T-helper 1 cell (primary cell): ENCODE data around the gene SRGAP1.
"Not testable (repeated sequence)": the region's sequence is repeated elsewhere in the genome, so short reads cannot be mapped to it uniquely, and the experiment has no call there.

ENCODE experiments used
- DNase-seq, 5 donors: peaks; one replicate each; pipeline ENCODE4 v3.0.0-alpha.2; 2012 to 2020

SRGAP1 gene

GRCh38 chr12:64059685-64060084 is 215.2 kb downstream of the SRGAP1 start:
- no peak for DNase-seq

DNA sequence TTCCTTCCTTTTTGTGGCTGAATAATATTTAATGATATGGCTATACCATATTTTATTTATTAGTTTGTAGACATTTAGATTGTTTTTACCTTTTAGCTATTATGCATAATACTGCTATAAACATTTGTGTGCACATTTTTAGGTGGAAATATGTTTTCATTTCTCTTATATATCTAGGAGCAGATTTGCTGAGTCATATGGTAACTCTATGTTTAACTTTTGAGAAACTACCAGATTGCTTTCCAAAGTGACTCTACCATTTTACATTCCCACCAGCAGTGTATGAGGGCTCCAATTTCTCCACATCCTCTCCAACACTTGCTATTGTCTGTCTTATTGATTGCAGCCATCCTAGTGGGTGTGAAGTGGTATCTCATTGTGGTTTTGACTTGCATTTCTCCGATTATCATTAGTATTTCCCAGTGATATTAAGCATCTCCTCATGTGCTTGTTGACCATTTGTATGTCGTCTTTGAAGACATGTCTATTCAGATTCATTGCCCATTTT is 217.4 kb downstream of the SRGAP1 start:
- DNase-seq, result no peak

GRCh38 chr12:64063121-64063520 is 218.6 kb downstream of the SRGAP1 start:
- no peak for DNase-seq

DNA sequence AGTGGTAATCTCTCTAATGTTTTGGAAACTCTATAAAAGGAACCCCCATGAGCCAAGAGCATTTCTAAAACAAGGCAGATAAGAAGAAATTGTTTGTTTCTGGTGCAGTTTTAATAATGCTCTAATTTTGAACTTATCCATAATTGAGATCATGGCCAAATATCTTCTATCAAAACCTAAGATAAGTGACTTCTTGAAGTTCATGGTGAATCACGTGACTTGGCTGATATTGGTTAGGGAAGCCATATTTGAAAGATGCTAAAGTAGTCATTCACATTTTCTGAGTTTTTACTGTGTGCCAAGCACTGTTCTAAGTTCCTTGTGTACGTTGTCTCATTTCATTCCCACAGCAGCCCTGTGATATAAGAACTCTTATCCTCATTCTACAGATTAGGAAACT is 219.7 kb downstream of the SRGAP1 start:
- no peak for DNase-seq

DNA sequence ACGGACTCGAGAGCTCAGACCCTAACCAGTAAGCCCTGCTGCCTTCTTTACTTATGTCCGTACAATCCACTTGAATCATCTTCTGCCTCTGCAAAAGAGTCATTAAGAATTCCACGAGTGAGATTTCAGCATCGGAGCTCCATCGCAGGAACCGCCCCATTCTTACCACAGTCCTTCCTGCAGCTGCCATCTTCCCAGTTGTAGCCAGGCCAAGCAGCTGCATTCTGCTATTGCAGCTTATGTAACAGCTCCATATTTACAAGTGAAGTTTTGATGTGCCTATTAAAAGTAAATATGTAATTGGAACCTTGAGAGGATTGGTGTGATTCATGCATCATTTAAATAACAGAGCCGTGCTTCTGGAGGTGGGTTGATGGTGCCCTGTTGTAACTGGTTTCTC is 220.2 kb downstream of the SRGAP1 start:
- no peak for DNase-seq

GRCh38 chr12:64065881-64066451 is 221.5 kb downstream of the SRGAP1 start:
- DNase-seq, result no peak

- no peak for DNase-seq
Measured at GRCh38 chr12:64066776-64067175, 222.3 kb downstream of the SRGAP1 start.

GRCh38 chr12:64070454-64070853 is 226.0 kb downstream of the SRGAP1 start:
- DNase-seq, result no peak

DNA sequence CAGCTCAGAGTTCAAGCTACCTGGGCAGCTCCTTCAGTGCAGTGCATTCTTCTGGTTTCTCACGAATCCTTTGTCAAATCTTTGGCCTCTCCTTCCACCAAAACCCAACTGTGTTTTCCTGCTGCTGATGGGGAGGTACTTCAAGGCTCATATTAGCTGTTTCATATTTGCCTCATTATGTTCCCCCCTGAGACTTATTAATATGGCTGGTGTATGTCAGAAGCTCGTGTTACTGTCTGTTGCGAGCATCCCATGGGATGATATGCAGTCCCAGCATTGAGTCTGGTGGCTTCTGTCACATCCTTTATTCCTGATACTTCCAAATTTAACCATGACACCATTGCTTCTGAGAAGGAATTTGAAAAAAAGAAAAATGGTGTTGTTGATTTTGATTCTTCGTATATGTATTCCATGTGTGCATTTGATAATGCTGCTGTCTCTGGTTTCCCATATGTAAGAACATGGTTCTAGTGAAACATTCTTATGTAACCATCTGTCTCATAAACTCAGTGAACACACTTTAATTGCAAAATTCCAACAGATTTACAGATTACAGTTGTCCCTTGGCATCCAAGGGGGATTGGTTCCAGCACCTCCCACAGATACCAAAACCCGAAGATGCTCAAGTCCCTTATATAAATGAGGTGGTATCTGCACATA is 228.5 kb downstream of the SRGAP1 start:
- DNase-seq, result no peak

GRCh38 chr12:64076565-64076964 is 232.1 kb downstream of the SRGAP1 start:
- not testable (repeated sequence) for DNase-seq

GRCh38 chr12:64077922-64078321 is 233.4 kb downstream of the SRGAP1 start:
- DNase-seq, result no peak

GRCh38 chr12:64080319-64081007 is 236.0 kb downstream of the SRGAP1 start:
- DNase-seq, result no peak

- no peak for DNase-seq
Measured at GRCh38 chr12:64081008-64081404, 236.5 kb downstream of the SRGAP1 start.

- DNase-seq, result no peak
Measured at GRCh38 chr12:64082116-64082515, 237.6 kb downstream of the SRGAP1 start.

GRCh38 chr12:64082866-64083268 is 238.4 kb downstream of the SRGAP1 start:
- DNase-seq, result no peak

GRCh38 chr12:64083285-64084210 is 239.0 kb downstream of the SRGAP1 start:
- no peak for DNase-seq

DNA sequence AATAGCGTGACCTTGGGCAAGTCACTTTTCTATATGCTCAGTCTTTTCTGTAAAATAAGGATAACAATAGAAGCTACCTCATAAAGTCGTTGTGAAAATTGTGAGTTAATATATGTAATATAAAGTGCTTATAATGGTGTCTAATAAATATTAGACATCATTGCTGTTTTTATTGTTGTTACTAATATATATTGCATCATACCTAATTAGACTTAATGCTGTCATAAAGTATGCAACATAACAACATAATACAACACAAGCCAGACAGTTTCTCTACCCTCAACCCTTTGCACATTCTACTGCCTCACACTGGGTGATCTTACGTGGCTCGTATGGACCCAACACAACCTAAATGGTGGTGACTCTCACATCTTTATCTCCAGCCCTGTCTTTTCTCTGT is 240.7 kb downstream of the SRGAP1 start:
- DNase-seq, result no peak

- no peak for DNase-seq
Measured at GRCh38 chr12:64085996-64086395, 241.5 kb downstream of the SRGAP1 start.

GRCh38 chr12:64086946-64087345 is 242.4 kb downstream of the SRGAP1 start:
- DNase-seq, result no peak

DNA sequence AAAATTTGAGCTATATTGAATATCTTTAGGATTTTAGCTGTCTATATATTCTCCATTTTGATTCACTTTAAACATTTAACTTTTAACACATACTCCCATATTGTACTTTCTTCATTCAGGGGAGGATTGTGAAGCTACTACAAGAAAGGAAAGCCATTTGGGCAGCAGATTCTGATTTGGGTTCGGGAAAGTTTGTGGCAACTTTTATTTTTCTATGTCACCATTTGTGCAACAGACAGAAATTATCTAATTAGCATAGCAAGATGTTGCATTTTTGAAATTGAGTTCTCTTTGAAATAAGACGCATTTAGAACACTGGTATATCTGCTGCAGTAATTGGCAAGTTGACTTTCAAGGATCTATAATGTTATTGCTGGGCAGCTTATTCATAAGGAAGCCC is 243.3 kb downstream of the SRGAP1 start:
- no peak for DNase-seq

DNA sequence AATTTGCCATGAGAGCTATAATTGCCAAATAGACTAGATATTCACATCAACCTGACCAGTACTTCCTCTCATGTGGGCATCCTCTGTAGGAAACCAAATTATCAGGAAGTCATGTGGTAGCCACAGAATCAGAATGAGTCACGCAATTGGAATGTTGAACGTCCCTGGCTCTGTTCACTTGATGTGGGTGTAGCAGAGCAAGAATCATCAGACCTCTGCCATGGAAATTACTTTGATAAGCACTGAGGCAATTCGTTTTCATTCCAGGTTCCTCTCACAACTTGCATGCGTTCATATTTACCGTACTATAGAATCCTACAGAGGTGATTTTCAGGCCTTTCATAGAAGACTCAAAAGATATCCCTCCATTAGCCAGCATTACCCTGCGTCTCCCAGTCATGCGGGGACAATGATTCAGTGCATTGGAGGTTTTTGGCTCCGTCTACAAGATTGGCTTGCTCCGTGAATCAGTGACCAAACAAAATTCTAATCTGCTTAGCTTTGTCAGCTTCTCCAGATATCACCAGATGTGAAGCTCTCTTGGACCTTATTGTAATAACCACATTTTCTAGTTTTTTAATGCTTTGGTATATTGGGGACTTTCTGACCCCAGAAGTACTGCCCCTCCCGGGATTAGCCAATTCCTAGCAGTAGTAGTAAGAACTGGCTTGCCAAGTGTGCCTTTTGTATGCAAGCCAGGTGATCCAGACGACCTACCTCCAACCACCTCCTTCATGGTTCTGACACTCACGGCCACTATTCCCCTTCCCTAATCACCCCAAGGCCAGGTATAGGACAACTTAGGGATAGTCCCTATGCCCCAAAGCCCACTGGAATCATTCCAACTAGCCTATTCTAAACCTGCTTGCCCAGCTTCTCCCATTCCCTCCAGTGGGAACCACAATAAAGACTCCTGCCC is 244.2 kb downstream of the SRGAP1 start:
- DNase-seq, result no peak

DNA sequence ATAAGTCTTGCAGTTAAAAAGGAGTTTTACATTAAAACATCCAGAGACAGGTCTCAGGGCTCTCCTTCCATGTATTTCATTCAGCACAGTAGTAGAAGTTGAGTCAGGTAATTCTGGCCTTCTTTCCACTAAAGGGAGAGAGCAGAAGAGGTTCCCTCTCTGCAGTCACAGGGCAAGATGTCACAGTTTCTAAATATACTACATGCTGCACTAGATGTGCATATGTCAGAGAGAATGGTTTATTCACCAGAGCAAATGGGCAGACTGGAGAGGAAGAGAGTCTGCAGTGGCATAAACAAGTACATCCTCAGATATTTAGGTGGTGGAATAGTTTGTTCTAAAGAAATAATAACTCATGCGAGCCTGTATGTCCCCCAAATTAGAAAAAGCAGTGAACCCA is 245.5 kb downstream of the SRGAP1 start:
- DNase-seq, result no peak
